Fibroblast of skin of right quadriceps (primary cell): ENCODE measurements around the gene ZSCAN21.
"Not testable (repeated sequence)": the region's sequence is repeated elsewhere in the genome, so short reads cannot be mapped to it uniquely, and the experiment has no call there.

Source experiments
- DNase-seq: peaks from one replicate; pipeline ENCODE4 v3.0.0-alpha.2; 2013

The ZSCAN21 gene

GRCh38 chr7:100049441-100050291 is at the start of gene ZSCAN21:
Gene ZSCAN21, plus strand, starts transcription at chr7:100049774. Its CDS starts 7,233 bp downstream, at chr7:100057007.
- peak; percentile 84 for DNase-seq

DNA sequence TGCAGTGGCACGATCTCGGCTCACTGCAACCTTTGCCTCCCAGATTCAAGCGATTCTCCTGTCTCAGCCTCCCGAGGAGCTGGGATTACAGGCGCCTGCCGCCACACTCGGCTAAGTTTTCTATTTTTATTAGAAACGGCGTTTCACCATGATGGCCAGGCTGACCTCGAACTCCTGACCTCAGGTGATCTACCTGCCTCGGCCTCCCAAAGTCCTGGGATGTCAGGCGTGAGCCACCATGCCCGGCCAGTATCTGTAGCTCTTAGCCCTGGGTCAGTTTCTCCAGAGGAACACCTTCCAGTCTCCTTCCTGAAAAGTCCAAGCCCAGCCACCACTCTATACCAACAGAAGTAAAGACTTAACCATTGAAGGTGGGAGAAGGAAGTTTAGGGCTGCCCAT is 49.3 kb upstream of the ZSCAN21 start:
- no peak for DNase-seq

GRCh38 chr7:100003711-100004661 is 45.6 kb upstream of the ZSCAN21 start:
- DNase-seq: no peak

DNA sequence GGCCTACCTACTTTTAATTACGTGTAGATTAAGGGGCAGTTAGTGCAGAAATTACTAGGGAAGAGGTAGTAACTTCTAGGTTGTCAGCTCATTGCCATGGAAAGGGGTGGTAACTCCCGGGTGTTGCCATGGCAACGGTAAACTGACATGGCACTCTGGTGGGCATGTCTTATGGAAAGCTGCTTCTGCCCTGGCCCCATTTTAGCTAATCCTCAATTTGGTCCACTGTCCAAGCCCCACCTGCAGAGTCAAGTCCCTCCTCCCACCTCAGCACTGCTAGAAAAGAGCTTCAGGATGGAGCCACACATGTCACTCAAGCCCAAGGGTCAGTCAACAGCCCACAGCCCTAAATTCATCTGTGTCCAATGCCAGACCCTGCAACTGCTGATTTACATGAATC is 41.7 kb upstream of the ZSCAN21 start:
- no peak for DNase-seq

- no peak for DNase-seq
Measured at GRCh38 chr7:100008525-100008924, 41.0 kb upstream of the ZSCAN21 start.

DNA sequence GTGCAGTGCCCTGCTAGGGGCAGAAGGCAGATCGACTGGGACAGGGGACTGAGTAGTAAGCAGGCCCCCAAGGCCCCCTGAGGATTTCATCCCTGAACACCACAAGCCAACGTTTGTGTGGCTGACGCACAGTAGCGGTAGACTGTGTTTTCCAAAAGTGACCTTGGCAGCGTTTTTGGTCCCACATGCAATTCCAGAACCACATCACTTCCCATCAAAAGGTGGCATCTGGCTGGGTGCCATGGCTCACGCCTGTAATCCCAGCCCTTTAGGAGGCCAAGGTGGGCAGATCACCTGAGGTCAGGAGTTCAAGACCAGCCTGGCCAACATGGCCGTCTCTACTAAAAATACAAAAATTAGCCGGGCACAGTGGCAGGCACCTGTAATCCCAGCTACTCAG is 39.6 kb upstream of the ZSCAN21 start:
- not testable (repeated sequence) for DNase-seq

GRCh38 chr7:100010901-100011300 is 38.7 kb upstream of the ZSCAN21 start:
- DNase-seq: no peak

- DNase-seq: no peak
Measured at GRCh38 chr7:100011516-100011915, 38.1 kb upstream of the ZSCAN21 start.

- not testable (repeated sequence) for DNase-seq
Measured at GRCh38 chr7:100012385-100013327, 36.9 kb upstream of the ZSCAN21 start.

GRCh38 chr7:100013328-100013676 is 36.3 kb upstream of the ZSCAN21 start:
- DNase-seq: no peak

DNA sequence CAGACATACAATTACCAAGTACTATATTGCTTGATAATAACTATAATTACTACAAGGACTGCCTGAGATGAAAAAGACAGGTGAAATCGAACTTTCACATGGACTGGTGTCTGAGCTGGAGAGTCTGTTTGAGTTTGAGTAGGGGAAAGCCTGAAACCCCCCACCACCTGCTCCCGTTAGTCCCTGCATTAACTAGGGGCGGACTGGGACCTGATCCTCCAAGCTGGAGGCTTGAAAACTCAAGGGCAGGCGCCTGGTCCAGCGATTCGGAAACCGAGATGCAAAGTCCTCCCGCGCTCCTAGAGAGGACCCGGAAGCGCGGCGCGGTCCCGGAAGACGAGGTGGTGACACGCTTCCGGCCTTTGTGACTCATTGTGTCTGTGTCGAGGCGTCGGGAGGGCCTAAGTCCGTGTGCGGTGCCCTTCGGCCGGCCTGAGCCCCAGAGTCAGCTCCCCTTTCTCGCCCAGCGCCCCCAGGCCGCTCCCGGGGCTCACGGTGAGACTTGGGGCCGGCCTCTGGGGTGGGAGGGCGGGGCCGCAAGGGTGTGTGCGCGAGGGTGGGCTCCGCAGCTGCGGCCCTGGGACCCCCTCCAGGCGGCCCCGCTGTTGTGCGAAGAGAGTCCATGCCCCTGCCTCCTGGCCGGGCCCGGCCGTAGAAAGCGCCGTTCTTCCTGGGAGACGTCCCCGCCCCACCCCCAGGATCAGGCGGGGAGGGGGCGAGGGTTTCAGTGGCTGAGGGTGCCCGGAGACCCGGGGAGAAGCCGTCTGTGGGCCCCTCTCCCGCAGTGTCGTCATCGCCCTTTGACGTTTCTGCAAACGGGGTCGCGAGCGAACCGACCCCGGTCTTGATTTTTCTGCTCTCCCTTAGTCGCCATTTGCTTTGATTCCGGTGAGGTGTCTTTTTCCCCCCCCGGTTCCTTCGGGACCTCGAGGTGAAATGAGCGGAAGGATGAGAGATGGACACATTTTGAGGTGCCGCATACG is 34.1 kb upstream of the ZSCAN21 start, which contains the start of gene ZKSCAN1:
ZKSCAN1 (plus strand) TSS at position 365 of the 983 bp plus-strand sequence. CDS start 7,911 bp downstream, outside the sequence.
- DNase-seq: peak; percentile 93

DNA sequence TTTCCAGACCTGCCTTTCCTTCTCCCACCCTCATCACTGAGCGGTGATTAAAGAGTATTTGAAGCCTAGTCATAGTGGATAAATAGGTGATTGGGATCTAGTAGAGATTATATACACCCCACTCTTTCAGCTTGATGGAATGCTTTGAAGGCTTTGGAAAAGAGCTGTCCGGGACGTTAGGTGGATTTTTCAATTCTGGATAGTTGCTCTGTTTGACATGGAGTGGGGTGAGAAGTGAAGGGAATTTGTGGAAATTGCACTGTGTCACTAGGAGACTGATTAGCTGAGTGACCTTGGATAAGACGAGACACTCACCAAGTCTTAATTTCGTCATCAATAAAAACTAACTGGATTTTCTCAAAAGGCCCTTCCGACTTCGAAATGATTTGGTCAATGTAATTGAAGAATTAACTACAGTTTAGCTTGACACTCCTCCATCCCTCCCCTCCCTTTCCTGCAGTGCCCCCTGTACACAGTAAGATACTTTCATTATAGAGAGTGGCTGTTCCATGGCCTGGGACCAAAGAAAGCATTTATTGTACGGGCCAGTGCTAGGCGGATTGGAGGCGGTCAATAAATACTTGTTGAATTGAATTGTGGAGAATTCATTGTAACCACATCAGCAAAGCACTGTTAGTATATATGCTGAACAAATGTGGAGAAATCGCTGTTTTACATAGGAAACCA is 33.2 kb upstream of the ZSCAN21 start:
- no peak for DNase-seq

GRCh38 chr7:100017300-100017699 is 32.3 kb upstream of the ZSCAN21 start:
- no peak for DNase-seq

DNA sequence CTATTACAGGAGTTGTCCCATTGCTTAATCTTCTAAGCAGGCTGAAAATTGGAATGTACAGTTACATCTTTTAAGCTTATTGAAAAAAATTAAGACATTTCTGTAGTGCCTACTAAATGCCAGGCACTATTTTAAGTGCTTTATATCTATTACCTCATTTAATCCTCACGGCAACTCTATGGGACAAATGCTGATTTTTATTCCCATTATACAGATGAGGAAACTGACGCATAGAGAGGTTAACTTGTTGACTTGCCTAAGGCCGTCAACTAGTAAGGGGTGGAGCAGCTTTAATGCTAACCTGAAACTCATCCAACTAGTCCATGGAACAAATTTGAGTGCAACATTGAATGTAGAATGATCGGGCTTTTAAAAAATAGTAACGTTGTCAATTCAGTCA is 31.7 kb upstream of the ZSCAN21 start:
- no peak for DNase-seq

DNA sequence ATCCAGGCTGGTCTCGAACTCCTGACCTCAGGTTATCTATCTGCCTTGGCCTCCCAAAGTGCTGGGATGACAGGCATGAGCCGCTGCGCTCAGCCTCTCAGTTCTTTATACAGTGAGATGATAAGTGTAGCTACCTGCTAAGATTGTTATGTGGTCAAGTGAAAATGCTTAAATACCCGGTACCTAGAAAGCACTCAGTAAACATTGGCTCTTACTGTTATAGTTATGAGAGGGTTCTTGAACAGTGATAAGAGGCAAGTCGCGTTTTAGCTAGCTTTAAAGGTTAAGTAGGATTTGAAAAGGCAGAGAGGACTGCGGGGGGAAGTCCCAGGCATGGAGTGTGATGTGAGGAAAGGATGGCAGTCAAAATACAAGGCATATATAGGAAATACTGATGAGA is 29.7 kb upstream of the ZSCAN21 start:
- no peak for DNase-seq

DNA sequence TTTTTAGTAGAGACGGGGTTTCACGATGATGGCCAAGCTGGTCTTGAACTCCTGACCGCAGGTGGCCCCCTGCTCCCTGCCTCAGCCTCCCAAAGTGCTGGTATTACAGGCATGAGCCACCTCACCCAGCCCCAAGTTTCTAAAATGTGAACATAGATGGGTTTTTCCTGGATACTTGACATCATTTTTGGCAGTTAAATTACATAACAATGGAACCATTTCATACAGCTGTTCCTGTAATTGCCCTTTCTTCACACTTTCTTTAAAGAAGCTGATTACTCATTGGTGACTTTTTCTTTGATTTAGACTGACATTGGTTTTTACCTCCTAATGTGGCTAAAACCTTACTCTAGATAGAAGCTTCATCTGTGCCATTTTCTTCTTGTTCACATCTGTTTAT is 28.3 kb upstream of the ZSCAN21 start:
- DNase-seq: no peak

- DNase-seq: no peak
Measured at GRCh38 chr7:100022621-100023020, 27.0 kb upstream of the ZSCAN21 start.

DNA sequence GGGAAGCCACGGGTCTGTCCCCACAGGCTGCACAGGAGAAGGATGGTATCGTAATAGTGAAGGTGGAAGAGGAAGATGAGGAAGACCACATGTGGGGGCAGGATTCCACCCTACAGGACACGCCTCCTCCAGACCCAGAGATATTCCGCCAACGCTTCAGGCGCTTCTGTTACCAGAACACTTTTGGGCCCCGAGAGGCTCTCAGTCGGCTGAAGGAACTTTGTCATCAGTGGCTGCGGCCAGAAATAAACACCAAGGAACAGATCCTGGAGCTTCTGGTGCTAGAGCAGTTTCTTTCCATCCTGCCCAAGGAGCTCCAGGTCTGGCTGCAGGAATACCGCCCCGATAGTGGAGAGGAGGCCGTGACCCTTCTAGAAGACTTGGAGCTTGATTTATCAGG is 26.0 kb upstream of the ZSCAN21 start:
- DNase-seq: no peak

DNA sequence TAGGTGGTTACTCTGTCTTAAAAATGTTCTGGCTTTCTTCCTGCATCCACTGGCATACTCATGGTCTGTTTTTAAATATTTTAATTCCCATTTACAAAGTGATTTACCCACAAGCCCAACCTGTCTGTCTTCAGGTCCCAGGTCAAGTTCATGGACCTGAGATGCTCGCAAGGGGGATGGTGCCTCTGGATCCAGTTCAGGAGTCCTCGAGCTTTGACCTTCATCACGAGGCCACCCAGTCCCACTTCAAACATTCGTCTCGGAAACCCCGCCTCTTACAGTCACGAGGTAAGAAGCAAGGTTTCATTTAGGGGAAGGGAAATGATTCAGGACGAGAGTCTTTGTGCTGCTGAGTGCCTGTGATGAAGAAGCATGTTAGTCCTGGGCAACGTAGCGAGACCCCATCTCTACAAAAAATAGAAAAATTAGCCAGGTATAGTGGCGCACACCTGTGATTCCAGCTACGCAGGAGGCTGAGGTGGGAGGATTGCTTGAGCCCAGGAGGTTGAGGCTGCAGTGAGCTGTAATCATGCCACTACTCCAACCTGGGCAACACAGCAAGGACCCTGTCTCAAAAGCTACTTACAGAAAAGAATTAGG is 25.5 kb upstream of the ZSCAN21 start:
- no peak for DNase-seq

- no peak for DNase-seq
Measured at GRCh38 chr7:100027197-100027596, 22.4 kb upstream of the ZSCAN21 start.
